GM18511 (cell line): ENCODE measurements around the gene IFNGR2.
A peak's percentile ranks its signal among the peaks of the same experiment; 100 is the strongest.
"Not testable (repeated sequence)": the region's sequence is repeated elsewhere in the genome, so short reads cannot be mapped to it uniquely, and the experiment has no call there.

Experiments used
- ATAC-seq: cut with Tn5 transposase; IDR thresholded peaks from one replicate; pipeline ENCODE4 v1.9.1; 2021; ENCODE audit warnings: mild to moderate bottlenecking, moderate library complexity; ENCODE audit not compliant: unreplicated experiment

Gene IFNGR2

GRCh38 chr21:33401630-33401992 lies 1.6 kb upstream of the IFNGR2 start:
- no peak for ATAC-seq

DNA sequence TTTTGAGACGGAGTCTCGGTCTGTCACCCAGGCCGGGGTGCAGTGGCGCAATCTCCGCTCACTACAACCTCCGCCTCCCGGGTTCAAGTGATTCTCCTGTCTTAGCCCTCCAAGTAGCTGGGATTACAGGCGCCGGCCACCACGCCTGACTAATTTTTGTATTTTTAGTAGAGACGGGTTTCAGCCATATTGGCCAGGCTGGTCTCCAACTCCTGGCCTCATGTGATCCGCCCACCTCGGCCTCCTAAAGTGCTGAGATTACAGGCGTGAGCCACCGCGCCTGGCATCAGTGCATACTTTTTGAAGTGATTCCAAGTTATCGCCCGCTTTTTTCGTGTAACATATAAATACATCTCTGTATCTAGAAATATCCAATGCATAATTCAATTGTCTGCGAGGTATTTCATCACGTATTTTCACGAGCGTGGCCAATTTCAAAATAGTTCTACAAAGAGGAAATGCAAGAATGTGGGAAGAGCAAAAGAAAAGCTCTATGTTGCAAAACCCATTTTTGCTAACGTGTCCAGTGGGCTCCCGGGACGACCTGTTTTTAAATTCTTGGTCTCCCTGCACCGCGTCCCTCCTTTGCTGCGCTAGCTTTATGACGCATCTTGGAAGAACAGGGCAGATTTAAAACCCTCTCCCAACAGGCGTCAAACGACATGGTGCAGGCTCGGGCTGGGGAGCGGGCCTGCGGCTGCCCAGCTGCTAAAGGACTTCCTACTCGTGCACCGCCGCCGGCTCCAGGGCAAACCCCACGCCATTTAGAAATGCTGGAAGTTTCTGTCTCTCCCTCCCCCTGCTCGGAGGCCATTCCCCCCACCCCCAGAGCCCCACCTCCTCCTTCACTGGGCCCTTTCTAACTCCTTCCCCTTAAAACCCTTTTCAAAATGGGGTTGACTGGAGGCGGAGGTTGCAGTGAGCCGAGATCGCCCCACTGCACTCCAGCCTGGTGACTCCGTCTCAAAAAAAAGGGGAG lies 923 bp upstream of the IFNGR2 start:
- ATAC-seq, result no peak

- no peak for ATAC-seq
Observed at GRCh38 chr21:33403786-33404585, 773 bp downstream of the IFNGR2 start.

DNA sequence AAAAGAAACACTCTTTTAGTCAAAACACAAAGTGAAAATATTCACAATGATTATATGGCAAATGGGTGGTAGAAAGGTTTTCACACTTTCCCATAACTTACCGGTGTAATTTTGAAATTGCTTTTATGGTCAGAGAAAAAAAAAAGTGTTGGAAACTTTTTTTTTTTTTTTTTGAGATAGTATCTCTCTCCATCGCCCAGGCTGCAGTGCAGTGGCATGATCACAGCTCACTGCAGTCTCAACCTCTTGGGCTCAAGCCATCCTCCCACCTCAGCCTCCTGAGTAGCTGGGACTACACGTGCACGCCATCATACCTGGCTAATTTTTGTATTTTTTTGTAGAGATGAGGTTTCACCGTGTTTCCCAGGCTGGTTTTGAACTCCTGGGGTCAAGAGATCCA lies 3.3 kb downstream of the IFNGR2 start:
- ATAC-seq, result no peak

GRCh38 chr21:33411949-33412430 lies 8.8 kb downstream of the IFNGR2 start:
- no peak for ATAC-seq

DNA sequence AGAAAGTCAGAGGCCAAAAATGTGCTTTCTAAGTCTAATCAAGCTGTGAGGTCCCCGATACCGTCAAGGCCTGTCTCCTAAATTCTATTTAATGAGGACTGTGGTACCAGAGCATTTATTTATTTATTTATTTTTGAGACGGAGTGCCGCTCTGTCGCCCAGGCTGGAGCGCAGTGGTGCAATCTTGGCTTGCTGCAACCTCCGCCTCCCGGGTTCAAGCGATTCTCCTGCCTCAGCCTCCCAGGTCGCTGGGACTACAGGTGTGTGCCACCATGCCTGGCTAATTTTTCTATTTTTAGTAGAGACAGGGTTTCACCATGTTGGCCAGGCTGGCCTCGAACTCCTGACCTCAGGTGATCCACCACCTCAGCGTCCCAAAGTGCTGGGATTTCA lies 9.2 kb downstream of the IFNGR2 start:
- not testable (repeated sequence) for ATAC-seq

GRCh38 chr21:33412832-33413519 lies 9.8 kb downstream of the IFNGR2 start:
- peak; percentile 81 for ATAC-seq

DNA sequence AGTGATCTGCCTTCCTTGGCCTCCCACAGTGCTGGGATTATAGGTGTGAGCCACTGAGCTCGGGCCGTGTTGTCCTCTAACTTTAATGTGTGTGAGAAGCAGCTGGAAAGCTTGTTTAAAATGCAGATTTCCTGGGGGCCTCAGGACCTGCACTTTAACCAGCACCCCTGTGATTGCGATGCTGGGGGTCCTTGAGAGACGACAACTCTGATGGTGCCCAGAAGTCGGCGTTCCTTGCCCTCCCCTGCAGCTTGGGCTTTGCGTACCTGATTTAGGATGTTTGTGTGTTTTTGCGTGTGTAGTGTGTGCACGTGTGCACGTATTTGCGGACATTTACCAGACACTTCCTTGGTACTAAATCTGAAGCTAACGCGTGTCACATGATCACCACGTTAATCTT lies 10.9 kb downstream of the IFNGR2 start:
- ATAC-seq, result no peak

GRCh38 chr21:33414926-33415325 lies 11.7 kb downstream of the IFNGR2 start:
- ATAC-seq, result no peak

GRCh38 chr21:33418691-33419090 lies 15.5 kb downstream of the IFNGR2 start:
- ATAC-seq, result no peak

GRCh38 chr21:33419538-33420123 lies 16.4 kb downstream of the IFNGR2 start:
- no peak for ATAC-seq

GRCh38 chr21:33421713-33422393 lies 18.6 kb downstream of the IFNGR2 start:
- no peak for ATAC-seq

- no peak for ATAC-seq
Observed at GRCh38 chr21:33424214-33424613, 21.0 kb downstream of the IFNGR2 start.

- no peak for ATAC-seq
Observed at GRCh38 chr21:33425825-33426224, 22.6 kb downstream of the IFNGR2 start.

- ATAC-seq, result no peak
Observed at GRCh38 chr21:33427051-33427450, 23.8 kb downstream of the IFNGR2 start.

GRCh38 chr21:33428669-33429068 lies 25.5 kb downstream of the IFNGR2 start:
- ATAC-seq, result no peak

DNA sequence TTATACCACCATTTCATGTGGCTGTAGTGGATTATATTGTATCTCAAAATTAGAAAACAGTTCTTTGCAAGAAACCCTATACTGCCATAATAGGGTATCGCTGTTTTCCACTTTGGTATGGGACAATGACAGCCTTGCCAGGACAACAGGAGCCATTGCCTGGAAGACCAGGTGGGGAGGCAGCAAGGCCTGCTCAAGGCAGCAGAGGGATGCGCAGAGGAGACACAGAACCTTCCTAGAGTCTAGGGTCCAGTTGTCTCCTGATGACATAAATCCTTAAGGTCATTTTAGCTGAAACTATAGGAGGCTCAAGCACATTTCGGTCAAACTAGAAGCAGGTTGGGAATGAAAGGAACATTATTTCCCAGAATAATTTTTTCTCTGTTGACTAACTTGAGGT lies 27.6 kb downstream of the IFNGR2 start:
- no peak for ATAC-seq

DNA sequence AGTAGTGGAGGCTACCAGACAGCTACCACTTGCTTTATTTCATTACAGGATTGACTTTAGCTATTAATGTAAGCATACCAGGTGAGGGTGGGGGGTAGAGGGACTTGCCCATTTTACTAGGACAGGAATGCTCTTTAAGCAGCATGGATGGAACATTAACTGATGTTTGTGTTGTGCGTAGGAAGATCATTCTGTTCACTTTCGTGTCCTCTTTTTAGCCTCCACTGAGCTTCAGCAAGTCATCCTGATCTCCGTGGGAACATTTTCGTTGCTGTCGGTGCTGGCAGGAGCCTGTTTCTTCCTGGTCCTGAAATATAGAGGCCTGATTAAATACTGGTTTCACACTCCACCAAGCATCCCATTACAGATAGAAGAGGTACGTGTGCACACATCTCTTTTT lies 29.3 kb downstream of the IFNGR2 start:
- peak; percentile 31 for ATAC-seq

- no peak for ATAC-seq
Observed at GRCh38 chr21:33433001-33433400, 29.8 kb downstream of the IFNGR2 start.

DNA sequence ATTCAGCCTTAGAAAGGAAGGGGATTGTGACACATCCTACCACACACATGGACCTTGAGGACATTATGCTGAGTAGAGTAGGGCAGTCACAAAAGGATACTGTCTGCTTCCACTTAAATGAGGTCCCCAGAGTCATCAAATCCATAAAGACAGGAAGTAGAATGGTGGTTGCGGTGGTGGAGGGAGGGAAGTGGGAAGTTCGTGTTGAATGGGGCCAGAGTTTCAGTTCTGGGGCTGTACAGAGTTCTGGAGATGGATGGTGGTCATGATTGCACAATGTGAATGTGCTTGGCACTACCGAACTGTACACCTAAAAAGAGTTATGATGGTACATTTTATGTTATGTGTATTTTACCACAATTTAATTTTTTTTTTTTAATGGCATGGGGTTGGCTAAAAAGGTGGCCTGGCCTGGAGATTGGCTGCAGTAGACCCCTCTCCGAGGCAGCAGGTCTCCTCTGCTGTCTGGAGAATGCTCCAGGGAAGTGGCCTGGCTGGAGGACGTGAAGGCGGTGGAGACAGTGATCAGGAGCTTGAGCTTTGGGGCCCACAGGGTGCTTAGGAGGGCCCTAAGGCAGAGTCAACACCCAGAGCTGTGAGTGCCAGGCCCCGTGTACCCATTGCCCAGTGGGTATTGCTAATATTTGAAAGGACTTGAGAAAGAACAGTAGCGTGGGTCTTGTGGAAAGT lies 30.4 kb downstream of the IFNGR2 start:
- ATAC-seq, result no peak
